Cortex of kidney (tissue), 1 donor: ENCODE measurements around the gene HBEGF.

Experiments
- DNase-seq: peaks from one replicate; lab custom pipeline; 2025; lab: John Stamatoyannopoulos, UW

HBEGF gene

DNA sequence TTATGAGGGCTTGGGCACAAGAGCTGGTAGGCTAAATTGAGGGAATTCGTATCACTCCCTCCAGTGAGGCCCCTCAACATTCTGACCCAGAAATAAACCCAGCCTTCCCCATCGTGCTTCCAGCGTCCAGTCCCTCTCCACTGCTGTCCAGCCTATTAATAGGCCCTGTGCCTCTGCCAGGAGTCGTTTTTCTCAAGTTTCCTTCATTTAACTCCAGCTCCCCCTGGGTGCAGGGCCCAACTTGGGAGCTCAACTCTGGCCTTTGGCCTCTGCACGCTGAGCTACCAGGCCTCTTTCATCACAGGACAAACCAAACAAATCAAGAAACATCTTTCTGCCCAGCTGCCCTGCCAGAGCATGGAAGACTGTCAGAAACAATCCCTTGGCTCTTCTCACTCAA is 10.0 kb downstream of the HBEGF start:
- DNase-seq: no peak

DNA sequence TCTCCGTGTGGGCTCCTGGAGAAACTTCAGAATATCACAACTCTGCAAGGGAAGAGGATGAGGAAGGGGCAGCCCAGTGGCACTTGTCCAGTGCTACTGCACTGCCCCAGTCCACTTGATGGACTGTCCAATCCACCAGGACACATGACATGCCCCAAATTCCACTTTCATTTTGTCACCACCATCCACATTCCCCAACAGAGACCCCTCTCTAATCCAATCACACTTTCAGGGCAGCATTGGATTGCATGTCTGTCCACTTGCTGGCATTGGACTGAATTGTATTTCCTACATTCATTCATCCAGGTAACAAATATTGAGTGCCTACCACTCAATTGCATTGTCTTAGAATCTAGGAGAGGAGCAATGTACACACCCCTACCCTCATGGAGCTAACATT is 14.8 kb downstream of the HBEGF start:
- no peak for DNase-seq

DNA sequence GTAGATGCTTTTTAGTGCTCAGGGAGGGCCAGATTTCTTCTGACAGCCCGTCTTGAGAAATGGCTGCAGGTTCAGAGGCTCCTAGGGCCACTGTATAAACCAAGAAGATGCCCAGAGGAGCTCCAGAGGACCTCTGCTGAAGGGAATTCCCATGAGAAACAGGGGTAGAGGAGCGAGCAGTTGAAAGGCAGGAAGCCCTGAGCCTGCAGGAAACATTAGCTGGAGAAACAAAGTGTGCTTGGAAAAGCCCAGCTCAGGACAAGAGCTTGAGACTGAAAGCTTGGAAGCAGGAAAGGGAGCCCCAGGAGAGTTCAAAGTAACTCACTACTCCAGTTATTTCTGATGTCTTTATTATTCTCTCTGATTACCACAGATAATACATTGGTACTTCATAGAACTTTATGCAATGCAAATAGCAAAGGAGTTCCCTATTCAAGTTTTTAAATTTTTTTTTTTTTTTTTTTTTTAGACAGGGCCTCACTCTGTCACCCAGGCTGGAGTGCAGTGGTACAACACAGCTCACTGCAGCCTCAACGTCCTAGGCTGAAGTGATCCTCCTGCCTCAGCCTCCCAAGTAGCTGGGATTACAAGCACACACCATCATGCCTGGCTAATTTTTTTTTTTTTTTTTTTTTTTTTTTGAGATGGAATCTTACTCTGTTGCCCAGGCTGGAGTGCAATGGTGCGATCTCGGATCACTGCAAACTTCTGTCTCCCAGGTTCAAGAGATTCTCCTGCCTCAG is 16.5 kb downstream of the HBEGF start:
- no peak for DNase-seq

- DNase-seq: no peak
These were observed 18.2 kb downstream of the HBEGF start for GRCh38 chr5:140328036-140328764.

DNA sequence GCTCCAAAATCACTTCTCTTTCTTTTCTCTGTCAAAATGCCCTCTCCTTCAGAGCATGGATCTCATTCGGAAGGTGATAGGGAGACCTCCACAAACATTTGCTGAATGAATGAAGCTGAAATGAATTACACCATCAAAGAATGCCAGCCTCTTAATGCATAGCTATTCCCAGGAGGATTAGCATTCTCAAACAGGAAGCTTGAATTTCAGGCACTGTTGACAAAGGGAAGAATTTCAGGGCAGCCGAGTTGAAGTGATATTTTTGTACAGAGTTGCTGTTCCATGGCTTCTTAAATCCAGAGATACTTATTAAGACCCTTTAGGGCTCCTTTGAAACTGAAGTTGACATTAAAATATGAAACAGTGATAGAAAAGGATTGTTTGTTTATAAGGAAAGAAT is 18.8 kb downstream of the HBEGF start:
- no peak for DNase-seq

DNA sequence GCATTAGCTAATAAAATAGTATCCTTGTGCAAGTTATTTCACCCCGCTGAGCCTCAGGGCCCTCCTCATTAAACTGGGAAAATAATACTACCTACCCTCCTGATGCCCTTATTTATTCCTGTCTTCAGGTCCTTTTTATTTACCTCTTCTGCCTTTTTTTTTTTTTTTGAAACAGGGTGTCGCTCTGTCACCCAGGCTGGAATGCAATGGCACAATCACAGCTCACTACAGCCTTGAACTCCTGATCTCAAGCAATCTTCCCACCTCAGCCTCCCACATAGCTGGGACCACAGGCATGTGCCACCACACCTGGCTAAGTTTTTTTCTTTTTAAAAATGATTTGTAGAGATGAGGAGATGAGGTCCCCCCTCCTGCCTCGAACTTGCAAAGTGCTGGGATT is 20.9 kb downstream of the HBEGF start:
- DNase-seq: no peak

- no peak for DNase-seq
These were observed 21.7 kb downstream of the HBEGF start for GRCh38 chr5:140324617-140325241.

DNA sequence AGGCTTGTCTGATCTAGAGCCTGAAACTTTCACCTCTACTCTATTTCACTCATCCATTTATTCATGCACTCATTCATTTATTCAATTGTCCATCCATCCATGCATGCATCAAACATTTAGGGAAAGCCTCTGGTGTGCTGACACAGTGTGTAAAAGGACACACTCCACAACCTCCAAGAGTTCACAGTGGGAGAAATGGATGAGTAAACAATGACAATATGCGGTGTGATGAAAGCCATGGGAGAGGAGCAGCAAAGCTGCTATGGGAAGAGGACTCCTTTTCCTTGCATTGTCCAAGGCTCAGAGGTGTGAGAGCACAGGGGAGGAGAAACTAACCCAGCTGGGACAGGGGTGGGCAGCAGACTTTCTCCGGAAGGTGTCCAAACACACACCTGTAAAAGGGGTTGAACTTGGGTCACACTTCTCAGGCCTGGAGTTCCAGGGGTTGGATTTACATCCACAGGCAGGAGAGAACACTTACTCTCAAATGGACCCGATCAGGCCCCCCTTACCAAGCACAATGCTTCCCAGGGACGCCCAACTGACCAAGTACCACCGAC is 22.3 kb downstream of the HBEGF start:
- no peak for DNase-seq

- no peak for DNase-seq
These were observed 23.4 kb downstream of the HBEGF start for GRCh38 chr5:140322751-140323731.

GRCh38 chr5:140321796-140322195 is 24.6 kb downstream of the HBEGF start:
- no peak for DNase-seq

- DNase-seq: no peak
These were observed 26.6 kb downstream of the HBEGF start for GRCh38 chr5:140319833-140320232.

GRCh38 chr5:140318792-140319191 is 27.6 kb downstream of the HBEGF start:
- no peak for DNase-seq

GRCh38 chr5:140317859-140318258 is 28.5 kb downstream of the HBEGF start:
- no peak for DNase-seq

- no peak for DNase-seq
These were observed 33.6 kb downstream of the HBEGF start for GRCh38 chr5:140312791-140313189.

DNA sequence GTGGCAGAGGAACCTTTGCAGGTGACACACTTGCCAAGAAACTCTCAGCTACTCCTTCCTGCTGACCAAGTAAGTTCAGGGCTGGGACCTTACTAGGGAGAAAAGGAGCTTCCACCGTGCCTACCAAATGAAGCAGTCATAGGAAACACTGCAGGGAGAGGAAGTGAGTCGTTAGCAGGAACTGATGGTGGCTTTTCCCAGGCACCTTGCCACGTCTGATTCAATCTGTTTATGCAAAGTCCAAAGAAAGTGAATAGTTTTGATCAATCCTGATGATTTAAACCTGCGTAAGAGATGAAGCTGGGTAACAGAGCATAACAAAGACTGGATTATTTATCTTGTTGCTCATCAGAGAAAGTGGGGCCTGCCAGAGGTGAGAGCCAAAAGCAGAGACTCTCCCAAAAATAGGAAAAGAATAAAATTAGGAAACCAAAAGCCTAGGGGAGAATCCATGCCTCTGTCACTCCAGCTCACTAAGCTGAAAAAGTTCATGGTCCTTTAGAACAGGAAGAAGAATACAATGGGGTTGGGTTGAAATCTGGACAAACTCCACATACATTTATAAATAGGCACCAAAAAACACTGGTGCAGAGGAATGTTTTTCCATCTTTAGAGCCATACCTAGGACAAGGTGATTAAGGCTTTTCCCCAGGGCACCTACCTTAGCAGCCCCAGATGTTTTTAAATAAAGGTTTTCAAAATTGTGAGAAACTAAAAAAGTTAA is 34.2 kb downstream of the HBEGF start:
- no peak for DNase-seq

DNA sequence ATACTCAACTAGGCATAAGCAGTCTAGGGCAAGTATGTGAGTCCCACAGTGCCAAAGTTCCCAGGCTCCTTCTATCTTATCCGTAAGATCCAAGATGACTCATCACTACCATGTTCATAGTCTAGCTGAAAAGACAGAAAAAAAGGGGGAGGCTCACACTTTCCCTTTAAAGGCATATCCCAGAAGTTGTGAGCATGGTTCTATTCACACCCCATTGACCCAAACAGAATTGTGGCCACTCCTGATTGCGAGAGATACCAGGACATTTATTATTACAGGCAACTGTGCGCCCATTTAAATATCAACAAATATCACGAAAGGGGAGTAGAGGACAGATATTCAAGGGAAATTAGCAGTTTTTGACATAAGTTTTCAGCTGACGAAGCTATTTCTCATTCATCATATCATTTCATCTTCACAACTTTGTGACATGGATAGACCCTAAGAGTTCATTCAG is 35.4 kb downstream of the HBEGF start:
- no peak for DNase-seq

- no peak for DNase-seq
These were observed 36.0 kb downstream of the HBEGF start for GRCh38 chr5:140310434-140310833.

DNA sequence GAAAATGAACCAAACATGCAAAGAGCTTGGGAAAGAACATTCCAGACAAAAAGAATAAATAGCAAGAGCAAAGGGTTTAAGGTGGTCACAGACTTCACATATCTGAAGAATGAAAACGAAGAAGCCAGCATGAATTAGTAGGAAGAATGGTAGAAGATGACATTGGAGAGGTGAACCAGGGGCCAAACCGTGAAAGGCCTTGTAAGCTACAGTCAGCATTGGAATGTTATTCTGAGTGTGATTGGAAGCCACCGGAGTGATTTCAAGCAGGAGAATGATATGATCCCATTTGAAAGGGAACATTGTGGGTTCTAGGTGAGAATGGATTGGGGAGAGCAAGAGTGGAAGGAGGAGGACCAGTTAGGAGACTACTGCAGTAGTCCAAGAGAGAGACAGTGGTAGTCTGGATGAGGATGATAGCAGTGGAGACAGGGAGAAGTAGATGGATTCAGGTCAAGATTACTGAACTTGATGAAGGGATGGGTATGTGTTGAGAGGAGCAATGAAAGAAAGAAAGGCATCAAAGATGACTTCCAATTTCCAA is 36.6 kb downstream of the HBEGF start:
- DNase-seq: no peak

- DNase-seq: no peak
These were observed 40.9 kb downstream of the HBEGF start for GRCh38 chr5:140305471-140305870.

DNA sequence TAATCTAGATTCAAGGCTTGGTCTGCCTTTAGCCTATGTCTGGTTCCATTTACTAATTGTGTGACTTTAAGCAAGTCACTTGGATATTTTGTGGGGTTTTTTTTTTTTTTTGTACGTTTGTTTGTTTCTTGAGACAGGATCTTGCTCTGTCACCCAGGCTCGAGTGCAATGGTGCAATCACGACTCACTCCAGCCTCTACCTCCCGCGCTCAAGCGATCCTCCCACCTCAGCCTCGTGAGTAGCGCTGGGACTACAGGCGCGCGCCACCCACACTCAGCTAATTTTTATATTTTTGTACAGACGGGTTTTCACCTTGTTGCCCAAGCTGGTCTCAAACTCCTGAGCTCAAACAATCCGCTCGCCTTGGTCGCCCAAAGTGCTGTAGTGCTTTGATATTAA is 42.4 kb downstream of the HBEGF start:
- no peak for DNase-seq
